ENCODE results near the gene ATP6V0A4.

DNA sequence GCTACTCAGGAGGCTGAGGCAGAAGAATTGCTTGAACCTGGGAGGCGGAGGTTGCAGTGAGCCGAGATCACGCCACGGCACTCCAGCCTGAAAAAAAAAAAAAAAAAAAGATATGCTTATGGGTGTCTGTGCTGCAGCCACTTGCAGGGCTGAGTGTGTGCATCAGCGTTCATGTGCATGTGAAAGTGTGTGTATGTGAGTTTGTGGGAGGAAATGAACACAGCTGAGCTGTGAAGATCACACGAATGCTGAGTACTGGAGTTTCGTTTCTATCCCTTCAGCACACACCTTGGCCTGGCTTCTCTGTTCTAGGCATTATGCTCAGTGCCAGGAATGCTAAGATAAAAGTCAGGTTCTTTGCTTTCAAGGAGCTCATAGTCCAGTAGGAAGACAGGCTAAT lies 84.8 kb downstream of the ATP6V0A4 start:
- TF ChIP-seq EZH2 (IDR thresholded peaks at IDR 0.05; ENCODE audit: insufficient read depth, low read length), result no peak
- TF ChIP-seq CTCF (IDR thresholded peaks at IDR 0.05; ENCODE audit: insufficient read depth, low read depth, low read length), result no peak

Data from astrocyte (in vitro differentiated cells and primary cell).